Prostate gland (tissue), 2 donors: ENCODE measurements around the gene PGAM1. TPM values are rescaled to one million over a fixed set of nuclear protein-coding genes. Genes with fewer than 3 reads are reported as not detected.
"Not testable (repeated sequence)": the region's sequence is repeated elsewhere in the genome, so short reads cannot be mapped to it uniquely, and the experiment has no call there.

Experiments
- DNase-seq: peaks from one replicate; pipeline ENCODE4 v3.0.0-alpha.2; 2019; ENCODE audit warnings: low spot score
- H3K27ac ChIP-seq, 2 donors: fragments of 200-600 bp; sonication (generic); 2 replicates each; pipeline ENCODE4 v1.5.1; 2017 to 2019
- H3K27me3 ChIP-seq: fragments of 200-600 bp; sonication (generic); replicated peaks from 2 replicates; pipeline ENCODE4 v1.5.1; 2019; ENCODE audit not compliant: insufficient read depth
- H3K36me3 ChIP-seq, 2 donors: fragments of 200-600 bp; sonication (generic); 1 replicate in 1 of 2; 2 replicates in 1 of 2; pipeline versions ENCODE4 v1.5.1 to v1.8.1; 2017 to 2019
- H3K4me1 ChIP-seq: fragments of 200-600 bp; sonication (generic); replicated peaks from 2 replicates; pipeline ENCODE4 v1.5.1; 2019
- H3K4me3 ChIP-seq, 2 donors: fragments of 200-600 bp; sonication (generic); 2 replicates each; pipeline ENCODE4 v1.5.1; 2017 to 2019
- H3K9me3 ChIP-seq: fragments of 200-600 bp; sonication (generic); 2 replicates; pipeline ENCODE4 v1.5.1; 2017
- CTCF ChIP-seq, 4 experiments: fragments of 200-600 bp in 2 of 4; fragments of 450-650 bp in 2 of 4; sonication (generic) in 2 of 4; IDR thresholded peaks; 1 replicate in 3 of 4; 2 replicates in 1 of 4; pipeline ENCODE4 v1.5.1; 2016 to 2019; ENCODE audit warnings: antibody characterized with exemption in 4 of 4, mild to moderate bottlenecking in 2 of 4, moderate library complexity in 2 of 4
- POLR2A ChIP-seq: fragments of 450-650 bp; IDR thresholded peaks from one replicate; pipeline ENCODE4 v1.6.1; 2016; ENCODE audit warnings: antibody characterized with exemption, mild to moderate bottlenecking
- POLR2AphosphoS5 ChIP-seq: sonication (generic); formaldehyde crosslinking; IDR thresholded peaks from one replicate; pipeline ENCODE4 v1.6.1; 2017; ENCODE audit warnings: antibody characterized with exemption
- WGBS: methylation state at CpG from one replicate; pipeline ENCODE4 v1.1.5; 2018; 5-methylcytosine and 5-hydroxymethylcytosine counted together
- intact Hi-C: fragments of 100-400 bp; cut with DNase I; formaldehyde crosslinking; loops from one replicate; pipeline ENCODE4 v1.14.2; 2022
- total RNA-seq, 2 donors: library from RNA; depleted of rRNA; stranded (reverse); fragments of >200 nt; gene quantifications; one replicate each; pipeline ENCODE4 v1.1.0, GENCODE V29; 2016

PGAM1 gene
- total RNA-seq, 2 donors from 2014 or later, result 198 to 277 TPM

GRCh38 chr10:97416565-97416964 lies 9.4 kb upstream of the PGAM1 start:
- TF ChIP-seq POLR2A (no peak), CTCF (IDR thresholded peaks at IDR 0.05) (no peak), POLR2AphosphoS5 (no peak)
- no peaks in the 10 kb centered on the region for H3K9me3 ChIP-seq
- intact Hi-C loops, result no loop called here
- H3K36me3 ChIP-seq, result no peaks in the 10 kb centered on the region
- no peak for DNase-seq
- H3K4me1 ChIP-seq, result no peaks in the 10 kb centered on the region
- WGBS, result 78% methylated on average over 6 of the region's 6 CpGs
- H3K27ac ChIP-seq, result no peak overlapping the region
- no peaks in the 10 kb centered on the region for H3K27me3 ChIP-seq
- no peak overlapping the region for H3K4me3 ChIP-seq

GRCh38 chr10:97423757-97424098 lies 2.3 kb upstream of the PGAM1 start:
- H3K9me3 ChIP-seq, intact Hi-C loops, H3K36me3 ChIP-seq, H3K4me1 ChIP-seq, H3K4me3 ChIP-seq, H3K27me3 ChIP-seq, H3K27ac ChIP-seq, DNase-seq: not testable (repeated sequence)
- 77% methylated on average over 8 of the region's 8 CpGs for WGBS

- Histone ChIP-seq H3K36me3 (peaks cover 0 to 6% of the 10 kb centered on the region in 2 donors), H3K4me3 (peak overlapping the region; percentile 56 to 64), H3K27ac (peak overlapping the region; percentile 83 to 89), H3K4me1 (peaks cover 9% of the 10 kb centered on the region), H3K27me3 (no peaks in the 10 kb centered on the region), H3K9me3 (no peaks in the 10 kb centered on the region)
- intact Hi-C loops, result no loop called here
- TF ChIP-seq POLR2AphosphoS5 (no peak), POLR2A (no peak), CTCF (IDR thresholded peaks at IDR 0.05) (no peak)
- WGBS, result 7% methylated on average over 34 of the region's 34 CpGs
- DNase-seq, result no peak
Observed at GRCh38 chr10:97426776-97427570, 982 bp downstream of the PGAM1 start.

GRCh38 chr10:97427571-97428179 lies 1.7 kb downstream of the PGAM1 start:
- intact Hi-C loops, result no loop called here
- peak; percentile 52 for DNase-seq

GRCh38 chr10:97428572-97428981 lies 2.6 kb downstream of the PGAM1 start:
- Histone ChIP-seq H3K27me3 (no peaks in the 10 kb centered on the region), H3K36me3 (peaks cover 3 to 6% of the 10 kb centered on the region in 2 donors), H3K27ac (no peak overlapping the region), H3K9me3 (no peaks in the 10 kb centered on the region), H3K4me3 (no peak overlapping the region), H3K4me1 (peaks cover 9% of the 10 kb centered on the region)
- no peak for DNase-seq
- TF ChIP-seq POLR2A (no peak), POLR2AphosphoS5 (no peak), CTCF (IDR thresholded peaks at IDR 0.05) (no peak)
- WGBS, result 40% methylated on average over 4 of the region's 4 CpGs
- intact Hi-C loops, result no loop called here

More at GRCh38 chr10:97427571-97428179, 1.7 kb downstream of the PGAM1 start:
- Histone ChIP-seq H3K27ac (peak overlapping the region; percentile 83 to 89), H3K9me3 (no peaks in the 10 kb centered on the region), H3K4me3 (peak overlapping the region; percentile 56 to 64), H3K4me1 (peaks cover 9% of the 10 kb centered on the region), H3K36me3 (peaks cover 0 to 6% of the 10 kb centered on the region in 2 donors), H3K27me3 (no peaks in the 10 kb centered on the region)
- TF ChIP-seq POLR2A, result peak; percentile 7
- TF ChIP-seq POLR2AphosphoS5, result peak; percentile 49
- no peak for TF ChIP-seq CTCF (IDR thresholded peaks at IDR 0.05)
- 9% methylated on average over 9 of the region's 9 CpGs for WGBS
